ENCODE measurements around the gene MYCL. TPM values are rescaled to one million over a fixed set of nuclear protein-coding genes. Genes with fewer than 3 reads are reported as not detected.

Gene MYCL
- total RNA-seq, 1 experiment from 2014 or later = 31.0 TPM

DNA sequence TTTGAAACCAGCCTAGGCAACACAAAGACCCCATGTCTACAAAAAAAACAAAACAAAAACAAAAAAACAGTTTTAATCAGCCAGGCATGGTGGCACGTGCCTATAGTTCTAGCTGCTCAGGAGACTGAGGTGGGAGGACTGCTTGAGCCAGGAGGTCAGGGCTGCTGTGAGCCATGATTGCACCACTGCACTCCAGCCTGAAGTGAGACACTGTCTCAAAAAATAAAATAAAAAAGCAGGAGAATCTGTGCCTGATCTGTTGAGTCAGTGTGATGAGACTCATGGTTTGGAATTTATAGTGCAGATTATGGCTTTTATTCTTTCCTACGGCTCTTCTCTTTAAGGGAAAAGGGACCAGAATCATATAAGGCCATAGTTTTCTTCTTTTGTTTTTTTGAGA is 35.0 kb downstream of the MYCL start:
- Mint-ChIP-seq H3K9me3 (peaks cover 19% of the 10 kb centered on the region), H3K4me1 (no peaks in the 10 kb centered on the region), H3K27me3 (ENCODE audit: low read depth) (no peaks in the 10 kb centered on the region), H3K4me3 (no peak overlapping the region), H3K36me3 (peaks cover 36% of the 10 kb centered on the region), H3K27ac (no peak overlapping the region)
- ATAC-seq = no peak
- CTCF ChIA-PET = no interaction called here
- DNase-seq (ENCODE audit: low spot score) = no peak
- no peak for TF ChIP-seq ZNF423 (CRISPR knock-in tag; IDR thresholded peaks at IDR 0.05)
- POLR2A ChIA-PET = no interaction called here

DNA sequence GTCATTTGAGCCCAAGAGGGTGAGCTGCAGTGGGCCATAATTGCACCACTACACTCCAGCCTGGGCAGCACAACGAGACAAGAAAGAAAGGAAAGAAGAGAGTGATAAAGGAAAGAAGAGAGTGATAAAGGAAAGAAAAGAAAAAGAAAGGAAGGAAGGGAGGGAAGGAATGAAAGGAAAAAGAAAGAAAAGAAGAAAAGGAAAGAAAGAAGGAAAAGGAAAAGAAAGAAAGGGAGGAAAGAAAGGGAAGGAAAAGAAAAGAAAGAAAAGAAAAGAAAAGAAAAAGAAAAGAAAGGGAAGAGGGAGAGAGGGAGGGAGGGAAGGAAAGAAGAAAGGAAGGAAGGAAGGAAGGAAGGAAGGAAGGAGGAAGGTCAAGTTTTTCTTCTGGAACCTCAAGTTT is 36.0 kb downstream of the MYCL start:
- no peak overlapping the region for H3K27ac Mint-ChIP-seq
- TF ChIP-seq, protein P1, sequence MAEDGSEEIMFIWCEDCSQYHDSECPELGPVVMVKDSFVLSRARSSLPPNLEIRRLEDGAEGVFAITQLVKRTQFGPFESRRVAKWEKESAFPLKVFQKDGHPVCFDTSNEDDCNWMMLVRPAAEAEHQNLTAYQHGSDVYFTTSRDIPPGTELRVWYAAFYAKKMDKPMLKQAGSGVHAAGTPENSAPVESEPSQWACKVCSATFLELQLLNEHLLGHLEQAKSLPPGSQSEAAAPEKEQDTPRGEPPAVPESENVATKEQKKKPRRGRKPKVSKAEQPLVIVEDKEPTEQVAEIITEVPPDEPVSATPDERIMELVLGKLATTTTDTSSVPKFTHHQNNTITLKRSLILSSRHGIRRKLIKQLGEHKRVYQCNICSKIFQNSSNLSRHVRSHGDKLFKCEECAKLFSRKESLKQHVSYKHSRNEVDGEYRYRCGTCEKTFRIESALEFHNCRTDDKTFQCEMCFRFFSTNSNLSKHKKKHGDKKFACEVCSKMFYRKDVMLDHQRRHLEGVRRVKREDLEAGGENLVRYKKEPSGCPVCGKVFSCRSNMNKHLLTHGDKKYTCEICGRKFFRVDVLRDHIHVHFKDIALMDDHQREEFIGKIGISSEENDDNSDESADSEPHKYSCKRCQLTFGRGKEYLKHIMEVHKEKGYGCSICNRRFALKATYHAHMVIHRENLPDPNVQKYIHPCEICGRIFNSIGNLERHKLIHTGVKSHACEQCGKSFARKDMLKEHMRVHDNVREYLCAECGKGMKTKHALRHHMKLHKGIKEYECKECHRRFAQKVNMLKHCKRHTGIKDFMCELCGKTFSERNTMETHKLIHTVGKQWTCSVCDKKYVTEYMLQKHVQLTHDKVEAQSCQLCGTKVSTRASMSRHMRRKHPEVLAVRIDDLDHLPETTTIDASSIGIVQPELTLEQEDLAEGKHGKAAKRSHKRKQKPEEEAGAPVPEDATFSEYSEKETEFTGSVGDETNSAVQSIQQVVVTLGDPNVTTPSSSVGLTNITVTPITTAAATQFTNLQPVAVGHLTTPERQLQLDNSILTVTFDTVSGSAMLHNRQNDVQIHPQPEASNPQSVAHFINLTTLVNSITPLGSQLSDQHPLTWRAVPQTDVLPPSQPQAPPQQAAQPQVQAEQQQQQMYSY (CRISPR knock-in tag; IDR thresholded peaks at IDR 0.05) = no peak
- TF ChIP-seq, protein P2, sequence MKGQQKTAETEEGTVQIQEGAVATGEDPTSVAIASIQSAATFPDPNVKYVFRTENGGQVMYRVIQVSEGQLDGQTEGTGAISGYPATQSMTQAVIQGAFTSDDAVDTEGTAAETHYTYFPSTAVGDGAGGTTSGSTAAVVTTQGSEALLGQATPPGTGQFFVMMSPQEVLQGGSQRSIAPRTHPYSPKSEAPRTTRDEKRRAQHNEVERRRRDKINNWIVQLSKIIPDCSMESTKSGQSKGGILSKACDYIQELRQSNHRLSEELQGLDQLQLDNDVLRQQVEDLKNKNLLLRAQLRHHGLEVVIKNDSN (CRISPR knock-in tag; IDR thresholded peaks at IDR 0.05) = no peak
- TF ChIP-seq ZNF232 (CRISPR knock-in tag; IDR thresholded peaks at IDR 0.05) (no peak), ESRRA (CRISPR knock-in tag; IDR thresholded peaks at IDR 0.05; ENCODE audit: borderline replicate concordance) (no peak), CREB1 (CRISPR knock-in tag; IDR thresholded peaks at IDR 0.05) (no peak), ATF1 (CRISPR knock-in tag; IDR thresholded peaks at IDR 0.05) (no peak), ZNF416 (CRISPR knock-in tag; IDR thresholded peaks at IDR 0.05) (no peak)
- TF ChIP-seq, protein P3, sequence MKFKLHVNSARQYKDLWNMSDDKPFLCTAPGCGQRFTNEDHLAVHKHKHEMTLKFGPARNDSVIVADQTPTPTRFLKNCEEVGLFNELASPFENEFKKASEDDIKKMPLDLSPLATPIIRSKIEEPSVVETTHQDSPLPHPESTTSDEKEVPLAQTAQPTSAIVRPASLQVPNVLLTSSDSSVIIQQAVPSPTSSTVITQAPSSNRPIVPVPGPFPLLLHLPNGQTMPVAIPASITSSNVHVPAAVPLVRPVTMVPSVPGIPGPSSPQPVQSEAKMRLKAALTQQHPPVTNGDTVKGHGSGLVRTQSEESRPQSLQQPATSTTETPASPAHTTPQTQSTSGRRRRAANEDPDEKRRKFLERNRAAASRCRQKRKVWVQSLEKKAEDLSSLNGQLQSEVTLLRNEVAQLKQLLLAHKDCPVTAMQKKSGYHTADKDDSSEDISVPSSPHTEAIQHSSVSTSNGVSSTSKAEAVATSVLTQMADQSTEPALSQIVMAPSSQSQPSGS (CRISPR knock-in tag; IDR thresholded peaks at IDR 0.05; ENCODE audit: borderline replicate concordance, low read depth) = no peak
- TF ChIP-seq, protein P4, sequence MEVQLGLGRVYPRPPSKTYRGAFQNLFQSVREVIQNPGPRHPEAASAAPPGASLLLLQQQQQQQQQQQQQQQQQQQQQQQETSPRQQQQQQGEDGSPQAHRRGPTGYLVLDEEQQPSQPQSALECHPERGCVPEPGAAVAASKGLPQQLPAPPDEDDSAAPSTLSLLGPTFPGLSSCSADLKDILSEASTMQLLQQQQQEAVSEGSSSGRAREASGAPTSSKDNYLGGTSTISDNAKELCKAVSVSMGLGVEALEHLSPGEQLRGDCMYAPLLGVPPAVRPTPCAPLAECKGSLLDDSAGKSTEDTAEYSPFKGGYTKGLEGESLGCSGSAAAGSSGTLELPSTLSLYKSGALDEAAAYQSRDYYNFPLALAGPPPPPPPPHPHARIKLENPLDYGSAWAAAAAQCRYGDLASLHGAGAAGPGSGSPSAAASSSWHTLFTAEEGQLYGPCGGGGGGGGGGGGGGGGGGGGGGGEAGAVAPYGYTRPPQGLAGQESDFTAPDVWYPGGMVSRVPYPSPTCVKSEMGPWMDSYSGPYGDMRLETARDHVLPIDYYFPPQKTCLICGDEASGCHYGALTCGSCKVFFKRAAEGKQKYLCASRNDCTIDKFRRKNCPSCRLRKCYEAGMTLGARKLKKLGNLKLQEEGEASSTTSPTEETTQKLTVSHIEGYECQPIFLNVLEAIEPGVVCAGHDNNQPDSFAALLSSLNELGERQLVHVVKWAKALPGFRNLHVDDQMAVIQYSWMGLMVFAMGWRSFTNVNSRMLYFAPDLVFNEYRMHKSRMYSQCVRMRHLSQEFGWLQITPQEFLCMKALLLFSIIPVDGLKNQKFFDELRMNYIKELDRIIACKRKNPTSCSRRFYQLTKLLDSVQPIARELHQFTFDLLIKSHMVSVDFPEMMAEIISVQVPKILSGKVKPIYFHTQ (CRISPR knock-in tag; IDR thresholded peaks at IDR 0.05) = no peak
- POLR2A ChIA-PET = no interaction called here
- no peak for DNase-seq (ENCODE audit: low spot score)
- H3K9me3 Mint-ChIP-seq = peaks cover 16% of the 10 kb centered on the region
- ATAC-seq = no peak
- no peaks in the 10 kb centered on the region for H3K4me1 Mint-ChIP-seq
- peaks cover 33% of the 10 kb centered on the region for H3K36me3 Mint-ChIP-seq
- H3K4me3 Mint-ChIP-seq = no peak overlapping the region
- CTCF ChIA-PET = no interaction called here
- no peaks in the 10 kb centered on the region for H3K27me3 Mint-ChIP-seq (ENCODE audit: low read depth)

DNA sequence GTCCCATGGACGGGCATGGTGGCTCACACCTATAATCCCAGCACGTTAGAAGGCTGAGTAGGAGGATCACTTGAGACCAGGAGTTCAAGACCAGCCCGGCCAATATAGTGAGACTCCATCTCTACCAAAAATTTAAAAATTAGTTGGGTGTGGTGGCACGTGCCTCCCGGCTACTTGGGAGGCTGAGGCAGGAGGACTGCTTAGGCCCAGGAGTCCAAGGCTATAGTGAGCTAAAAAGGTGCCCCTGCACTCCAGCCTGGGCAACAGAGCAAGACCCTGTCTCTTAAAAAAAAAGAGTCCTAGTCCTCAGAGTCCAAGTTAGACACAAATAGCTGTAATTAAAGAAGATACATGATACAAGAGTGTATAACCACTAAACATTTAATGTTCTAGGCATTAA is 38.5 kb downstream of the MYCL start:
- Mint-ChIP-seq H3K27ac (no peak overlapping the region), H3K4me1 (peaks cover 2% of the 10 kb centered on the region), H3K36me3 (peaks cover 11% of the 10 kb centered on the region), H3K27me3 (ENCODE audit: low read depth) (no peaks in the 10 kb centered on the region), H3K4me3 (no peak overlapping the region), H3K9me3 (peaks cover 5% of the 10 kb centered on the region; the same call in 1 of the 2 replicates)
- ChIA-PET POLR2A (no interaction called here), CTCF (interaction anchor here (1.3 kb wide), 1 partner anchor 56 kb away, joined by 7 read pairs; no protein-coding TSS in a partner anchor)
- TF ChIP-seq, protein P5, sequence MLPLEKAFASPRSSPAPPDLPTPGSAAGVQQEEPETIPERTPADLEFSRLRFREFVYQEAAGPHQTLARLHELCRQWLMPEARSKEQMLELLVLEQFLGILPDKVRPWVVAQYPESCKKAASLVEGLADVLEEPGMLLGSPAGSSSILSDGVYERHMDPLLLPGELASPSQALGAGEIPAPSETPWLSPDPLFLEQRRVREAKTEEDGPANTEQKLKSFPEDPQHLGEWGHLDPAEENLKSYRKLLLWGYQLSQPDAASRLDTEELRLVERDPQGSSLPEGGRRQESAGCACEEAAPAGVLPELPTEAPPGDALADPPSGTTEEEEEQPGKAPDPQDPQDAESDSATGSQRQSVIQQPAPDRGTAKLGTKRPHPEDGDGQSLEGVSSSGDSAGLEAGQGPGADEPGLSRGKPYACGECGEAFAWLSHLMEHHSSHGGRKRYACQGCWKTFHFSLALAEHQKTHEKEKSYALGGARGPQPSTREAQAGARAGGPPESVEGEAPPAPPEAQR (CRISPR knock-in tag; IDR thresholded peaks at IDR 0.05) = no peak
- TF ChIP-seq CREB1 (CRISPR knock-in tag; IDR thresholded peaks at IDR 0.05) = no peak
- TF ChIP-seq, protein P6, sequence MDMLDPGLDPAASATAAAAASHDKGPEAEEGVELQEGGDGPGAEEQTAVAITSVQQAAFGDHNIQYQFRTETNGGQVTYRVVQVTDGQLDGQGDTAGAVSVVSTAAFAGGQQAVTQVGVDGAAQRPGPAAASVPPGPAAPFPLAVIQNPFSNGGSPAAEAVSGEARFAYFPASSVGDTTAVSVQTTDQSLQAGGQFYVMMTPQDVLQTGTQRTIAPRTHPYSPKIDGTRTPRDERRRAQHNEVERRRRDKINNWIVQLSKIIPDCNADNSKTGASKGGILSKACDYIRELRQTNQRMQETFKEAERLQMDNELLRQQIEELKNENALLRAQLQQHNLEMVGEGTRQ (CRISPR knock-in tag; IDR thresholded peaks at IDR 0.05) = no peak
- TF ChIP-seq SMAD3 (CRISPR knock-in tag; IDR thresholded peaks at IDR 0.05; ENCODE audit: borderline replicate concordance) = no peak
- TF ChIP-seq ZNF121 (CRISPR knock-in tag; IDR thresholded peaks at IDR 0.05) = peak; percentile 63; the same call in 1 of the 2 replicates
- no peak for TF ChIP-seq ZBTB21 (CRISPR knock-in tag; IDR thresholded peaks at IDR 0.05; ENCODE audit: borderline replicate concordance)
- no peak for TF ChIP-seq ZNF138 (CRISPR knock-in tag; conservative IDR thresholded peaks at IDR 0.05)
- ATAC-seq (no peak), DNase-seq (ENCODE audit: low spot score) (no peak)
